ENCODE results near the gene FERD3L. TPM values are rescaled to one million over a fixed set of nuclear protein-coding genes. Genes with fewer than 3 reads are reported as not detected.

Gene FERD3L
- total RNA-seq, 1 donor from 2014 or later = not detected

GRCh38 chr7:19143881-19144574 is 1.2 kb downstream of the FERD3L start:
- no peak for TF ChIP-seq CTCF (IDR thresholded peaks at IDR 0.05)
- Mint-ChIP-seq H3K9me3 (ENCODE audit: unreplicated experiment) (no peaks in the 10 kb centered on the region), H3K27ac (ENCODE audit: unreplicated experiment) (no peak overlapping the region), H3K4me1 (ENCODE audit: unreplicated experiment) (peaks cover 20% of the 10 kb centered on the region), H3K36me3 (ENCODE audit: unreplicated experiment) (peaks cover 12% of the 10 kb centered on the region), H3K4me3 (ENCODE audit: unreplicated experiment) (peak overlapping the region; percentile 62), H3K27me3 (ENCODE audit: unreplicated experiment) (peaks cover 55% of the 10 kb centered on the region)
- no peak for DNase-seq (ENCODE audit: extremely low spot score, unreplicated experiment)

DNA sequence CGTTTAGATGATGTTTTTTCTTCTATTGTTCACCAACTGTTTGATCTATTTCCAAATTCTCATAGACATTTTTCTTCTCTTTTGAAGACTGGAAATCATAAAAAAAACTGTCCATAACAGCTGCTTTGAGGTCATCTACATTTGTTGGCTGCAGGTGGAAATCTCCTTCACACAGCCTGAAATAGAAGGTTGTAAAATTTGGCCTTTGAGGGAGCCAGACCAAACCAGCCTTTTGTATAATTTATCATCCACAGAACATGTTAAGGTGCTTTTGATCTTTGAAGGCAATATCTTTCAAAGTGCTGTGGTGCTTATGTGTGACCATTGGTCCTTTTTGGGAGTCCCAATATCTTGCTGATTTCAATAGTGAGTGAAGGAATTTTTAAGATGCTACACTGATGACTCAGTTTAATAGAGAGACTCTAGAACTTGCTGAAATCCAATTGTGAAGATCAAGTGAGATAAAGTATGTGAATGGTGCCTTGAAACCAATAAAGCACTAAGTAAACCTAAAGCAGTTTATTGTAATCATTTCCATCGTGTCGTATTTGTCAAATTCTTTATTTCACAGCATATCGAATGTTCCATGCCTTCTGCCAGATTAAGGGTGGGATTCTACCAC is 5.4 kb downstream of the FERD3L start:
- no peak overlapping the region for H3K4me3 Mint-ChIP-seq (ENCODE audit: unreplicated experiment)
- H3K9me3 Mint-ChIP-seq (ENCODE audit: unreplicated experiment) = no peaks in the 10 kb centered on the region
- no peak for DNase-seq (ENCODE audit: extremely low spot score, unreplicated experiment)
- TF ChIP-seq CTCF (IDR thresholded peaks at IDR 0.05) = no peak
- H3K4me1 Mint-ChIP-seq (ENCODE audit: unreplicated experiment) = peaks cover 11% of the 10 kb centered on the region
- peaks cover 8% of the 10 kb centered on the region for H3K36me3 Mint-ChIP-seq (ENCODE audit: unreplicated experiment)
- H3K27ac Mint-ChIP-seq (ENCODE audit: unreplicated experiment) = no peak overlapping the region
- peaks cover 24% of the 10 kb centered on the region for H3K27me3 Mint-ChIP-seq (ENCODE audit: unreplicated experiment)

- DNase-seq (ENCODE audit: extremely low spot score, unreplicated experiment) = no peak
- H3K36me3 Mint-ChIP-seq (ENCODE audit: unreplicated experiment) = no peaks in the 10 kb centered on the region
- H3K4me1 Mint-ChIP-seq (ENCODE audit: unreplicated experiment) = no peaks in the 10 kb centered on the region
These were observed 11.3 kb downstream of the FERD3L start for GRCh38 chr7:19133886-19134285.

DNA sequence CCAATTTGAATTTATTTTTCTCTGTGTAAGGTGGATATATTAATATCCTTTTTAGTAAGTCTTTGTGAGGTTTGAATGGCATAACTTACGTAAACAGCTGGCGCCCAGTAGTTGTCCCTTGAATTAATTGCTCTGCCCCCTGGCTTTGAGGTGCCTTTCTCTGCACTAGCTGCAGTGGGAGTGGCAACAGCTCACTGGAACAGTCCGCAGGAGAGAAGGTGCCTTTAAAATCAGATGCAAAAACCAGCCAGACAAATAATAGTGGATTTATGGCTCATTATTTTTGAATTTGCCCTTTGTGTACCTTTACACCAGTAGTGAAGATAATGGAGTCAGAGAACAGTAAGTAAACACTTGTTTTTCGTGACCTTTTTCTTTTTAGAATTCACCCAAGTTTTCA is 11.8 kb downstream of the FERD3L start:
- H3K27me3 Mint-ChIP-seq (ENCODE audit: unreplicated experiment) = no peaks in the 10 kb centered on the region
- DNase-seq (ENCODE audit: extremely low spot score, unreplicated experiment) = no peak
- H3K4me1 Mint-ChIP-seq (ENCODE audit: unreplicated experiment) = peaks cover 4% of the 10 kb centered on the region
- H3K4me3 Mint-ChIP-seq (ENCODE audit: unreplicated experiment) = no peak overlapping the region
- no peak overlapping the region for H3K27ac Mint-ChIP-seq (ENCODE audit: unreplicated experiment)
- no peaks in the 10 kb centered on the region for H3K9me3 Mint-ChIP-seq (ENCODE audit: unreplicated experiment)
- TF ChIP-seq CTCF (IDR thresholded peaks at IDR 0.05) = no peak
- H3K36me3 Mint-ChIP-seq (ENCODE audit: unreplicated experiment) = no peaks in the 10 kb centered on the region

More at GRCh38 chr7:19133886-19134285, 11.3 kb downstream of the FERD3L start:
- no peak overlapping the region for H3K27ac Mint-ChIP-seq (ENCODE audit: unreplicated experiment)
- no peak for TF ChIP-seq CTCF (IDR thresholded peaks at IDR 0.05)
- H3K9me3 Mint-ChIP-seq (ENCODE audit: unreplicated experiment) = no peaks in the 10 kb centered on the region
- no peak overlapping the region for H3K4me3 Mint-ChIP-seq (ENCODE audit: unreplicated experiment)
- H3K27me3 Mint-ChIP-seq (ENCODE audit: unreplicated experiment) = no peaks in the 10 kb centered on the region

GRCh38 chr7:19128856-19129255 is 16.4 kb downstream of the FERD3L start:
- Mint-ChIP-seq H3K27me3 (ENCODE audit: unreplicated experiment) (no peaks in the 10 kb centered on the region), H3K4me3 (ENCODE audit: unreplicated experiment) (no peak overlapping the region), H3K4me1 (ENCODE audit: unreplicated experiment) (peaks cover 4% of the 10 kb centered on the region), H3K9me3 (ENCODE audit: unreplicated experiment) (peaks cover 6% of the 10 kb centered on the region), H3K36me3 (ENCODE audit: unreplicated experiment) (no peaks in the 10 kb centered on the region), H3K27ac (ENCODE audit: unreplicated experiment) (no peak overlapping the region)
- no peak for TF ChIP-seq CTCF (IDR thresholded peaks at IDR 0.05)
- no peak for DNase-seq (ENCODE audit: extremely low spot score, unreplicated experiment)

Measured in osteocyte (in vitro differentiated cells).